HEK293 (cell line): ENCODE measurements around the gene ITIH3.

Source experiments
- CTCF ChIA-PET: fragments of 350-600 bp; formaldehyde crosslinking; extraction: SDS; loops from one replicate; lab custom pipeline; 2021; ENCODE audit warnings: antibody characterized with exemption; lab: Yijun Ruan, JAX
- POLR2A ChIA-PET: fragments of 300-600 bp; formaldehyde crosslinking; extraction: SDS; loops from one replicate; lab custom pipeline; 2020; ENCODE audit warnings: antibody characterized with exemption, inconsistent platforms; lab: Yijun Ruan, JAX
- H3K27ac ChIP-seq: fragments of 200-500 bp; sonication (Bioruptor generic); 2 replicates; pipeline ENCODE4 v1.5.1; 2014; ENCODE audit warnings: low read depth, low read length, control low read depth, inconsistent platforms; ENCODE audit errors: extremely low read depth
- H3K36me3 ChIP-seq, 2 experiments: fragments of 200-500 bp in 1 of 2; sonication (Bioruptor generic) in 1 of 2; 1 replicate in 1 of 2; 2 replicates in 1 of 2; pipeline ENCODE4 v1.5.1; 2014 to 2017; ENCODE audit warnings: inconsistent platforms in 2 of 2, low read length in 2 of 2; ENCODE audit not compliant: control insufficient read depth in 2 of 2, insufficient read depth in 1 of 2
- H3K4me1 ChIP-seq: fragments of 200-500 bp; sonication (Bioruptor generic); 2 replicates; pipeline ENCODE4 v1.5.1; 2014; ENCODE audit warnings: mild to moderate bottlenecking, low read length, inconsistent platforms; ENCODE audit not compliant: control insufficient read depth, insufficient read depth
- H3K4me3 ChIP-seq: 2 replicates; pipeline ENCODE4 v1.5.1; 2011; ENCODE audit warnings: low read depth, mild to moderate bottlenecking, control low read depth, low read length, moderate library complexity
- H3K9me3 ChIP-seq: fragments of 200-500 bp; sonication (Bioruptor generic); 2 replicates; pipeline ENCODE4 v1.5.1; 2014; ENCODE audit warnings: low read depth, low read length, inconsistent platforms; ENCODE audit not compliant: control insufficient read depth, insufficient read depth
- PRDM1 ChIP-seq: fragments of 450-650 bp; formaldehyde crosslinking; IDR thresholded peaks from 2 replicates; pipeline ENCODE4; 2016; ENCODE audit warnings: missing biosample characterization, missing genetic modification characterization
- REST ChIP-seq: fragments of 450-650 bp; formaldehyde crosslinking; IDR thresholded peaks from 2 replicates; pipeline ENCODE4 v1.5.1; 2016; ENCODE audit warnings: missing biosample characterization, missing genetic modification characterization
- SALL2 ChIP-seq: fragments of 450-650 bp; formaldehyde crosslinking; IDR thresholded peaks from 2 replicates; pipeline ENCODE4 v1.5.0; 2017; ENCODE audit warnings: missing biosample characterization, mild to moderate bottlenecking, missing genetic modification characterization, borderline replicate concordance
- TCF7L2 ChIP-seq: IDR thresholded peaks from 2 replicates; pipeline ENCODE4 v1.6.1; 2011; ENCODE audit warnings: low read depth, mild to moderate bottlenecking, inconsistent platforms, low read length, moderate library complexity, borderline replicate concordance
- ZBTB48 ChIP-seq: fragments of 450-650 bp; formaldehyde crosslinking; IDR thresholded peaks from 2 replicates; pipeline ENCODE4 v1.5.1; 2016; ENCODE audit warnings: missing biosample characterization, missing genetic modification characterization
- ZNF132 ChIP-seq: fragments of 450-650 bp; formaldehyde crosslinking; IDR thresholded peaks from 2 replicates; pipeline ENCODE4 v1.5.1; 2017; ENCODE audit warnings: missing biosample characterization, missing genetic modification characterization, borderline replicate concordance
- ZNF335 ChIP-seq: fragments of 450-650 bp; formaldehyde crosslinking; conservative IDR thresholded peaks from 2 replicates; pipeline ENCODE4 v1.5.1; 2016; ENCODE audit warnings: missing biosample characterization, missing genetic modification characterization
- ZNF473 ChIP-seq: fragments of 450-650 bp; formaldehyde crosslinking; IDR thresholded peaks from 2 replicates; pipeline ENCODE4 v1.5.1; 2017; ENCODE audit warnings: missing biosample characterization, missing genetic modification characterization
- ZNF548 ChIP-seq: fragments of 450-650 bp; formaldehyde crosslinking; IDR thresholded peaks from 2 replicates; pipeline ENCODE4 v1.5.1; 2016; ENCODE audit warnings: missing biosample characterization, missing genetic modification characterization
- ZNF580 ChIP-seq: fragments of 450-650 bp; formaldehyde crosslinking; IDR thresholded peaks from 2 replicates; pipeline ENCODE4 v1.5.1; 2016; ENCODE audit warnings: missing biosample characterization, missing genetic modification characterization
- ZNF658 ChIP-seq: fragments of 450-650 bp; formaldehyde crosslinking; IDR thresholded peaks from 2 replicates; pipeline ENCODE4; 2016; ENCODE audit warnings: missing biosample characterization, missing genetic modification characterization
- ZNF768 ChIP-seq: fragments of 450-650 bp; formaldehyde crosslinking; IDR thresholded peaks from 2 replicates; pipeline ENCODE4 v1.5.1; 2018; ENCODE audit warnings: missing biosample characterization, mild to moderate bottlenecking, missing genetic modification characterization
- ZNF777 ChIP-seq: fragments of 450-650 bp; formaldehyde crosslinking; IDR thresholded peaks from 2 replicates; pipeline ENCODE4 v1.5.1; 2017; ENCODE audit warnings: missing biosample characterization, missing genetic modification characterization, borderline replicate concordance
- ZNF843 ChIP-seq: fragments of 450-650 bp; formaldehyde crosslinking; IDR thresholded peaks from 2 replicates; pipeline ENCODE4 v1.5.1; 2016; ENCODE audit warnings: missing biosample characterization, missing genetic modification characterization
- TF ChIP-seq, protein P1 (sequence below): fragments of 450-650 bp; formaldehyde crosslinking; IDR thresholded peaks from 2 replicates; pipeline ENCODE4 v1.5.1; 2017; ENCODE audit warnings: missing biosample characterization, missing genetic modification characterization

The ITIH3 gene

GRCh38 chr3:52852419-52852818 is 57.8 kb downstream of the ITIH3 start:
- H3K27ac ChIP-seq, result no peak overlapping the region
- H3K9me3 ChIP-seq, result no peaks in the 10 kb centered on the region
- no peak overlapping the region for H3K4me3 ChIP-seq
- H3K4me1 ChIP-seq, result no peaks in the 10 kb centered on the region
- POLR2A ChIA-PET, result no interaction called here
- CTCF ChIA-PET, result interaction anchor here (0.6 to 2.2 kb wide), 4 partner anchors 68 to 223 kb away, joined by 3 to 7 read pairs (median 4); no protein-coding TSS in a partner anchor
- TF ChIP-seq PRDM1 (tag by site-specific recombination), result no peak
- no peak for TF ChIP-seq TCF7L2
- TF ChIP-seq ZNF548 (tag by site-specific recombination), result no peak
- no peak for TF ChIP-seq SALL2 (tag by site-specific recombination)
- TF ChIP-seq ZNF580 (tag by site-specific recombination), result no peak
- no peak for TF ChIP-seq ZBTB48
- TF ChIP-seq ZNF658 (tag by site-specific recombination), result no peak
- no peak for TF ChIP-seq ZNF768 (tag by site-specific recombination)
- TF ChIP-seq ZNF132, result no peak
- TF ChIP-seq, protein P1, sequence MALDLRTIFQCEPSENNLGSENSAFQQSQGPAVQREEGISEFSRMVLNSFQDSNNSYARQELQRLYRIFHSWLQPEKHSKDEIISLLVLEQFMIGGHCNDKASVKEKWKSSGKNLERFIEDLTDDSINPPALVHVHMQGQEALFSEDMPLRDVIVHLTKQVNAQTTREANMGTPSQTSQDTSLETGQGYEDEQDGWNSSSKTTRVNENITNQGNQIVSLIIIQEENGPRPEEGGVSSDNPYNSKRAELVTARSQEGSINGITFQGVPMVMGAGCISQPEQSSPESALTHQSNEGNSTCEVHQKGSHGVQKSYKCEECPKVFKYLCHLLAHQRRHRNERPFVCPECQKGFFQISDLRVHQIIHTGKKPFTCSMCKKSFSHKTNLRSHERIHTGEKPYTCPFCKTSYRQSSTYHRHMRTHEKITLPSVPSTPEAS (tag by site-specific recombination), result no peak
- TF ChIP-seq ZNF335 (tag by site-specific recombination), result no peak
- TF ChIP-seq ZNF843, result no peak
- TF ChIP-seq, all 188 proteins: peak for 0
- peaks cover 0 to 43% of the 10 kb centered on the region in 2 experiments; a peak in 2 of 3 replicates for H3K36me3 ChIP-seq

DNA sequence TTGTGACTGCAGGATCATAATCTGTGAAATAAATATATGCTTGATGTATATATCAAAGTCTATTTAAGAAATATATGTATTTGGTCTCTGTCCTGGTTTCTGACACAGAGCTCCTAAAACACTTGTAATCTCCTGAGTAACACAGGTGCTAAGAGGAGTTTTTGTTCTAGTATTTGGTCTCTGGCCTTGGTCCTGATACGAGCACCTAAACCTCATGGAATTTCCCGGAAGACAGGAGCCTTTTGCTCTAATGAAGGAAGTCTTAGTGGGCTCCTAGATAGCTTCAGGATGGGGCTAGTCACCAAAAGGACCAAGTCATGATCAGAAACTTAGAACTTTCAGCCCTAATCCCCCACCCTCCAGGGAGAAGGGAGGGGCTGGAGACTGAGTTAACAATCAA is 59.4 kb downstream of the ITIH3 start:
- CTCF ChIA-PET, result interaction anchor here (2.2 kb wide), 1 partner anchor 217 kb away, joined by 7 read pairs; no protein-coding TSS in a partner anchor
- TF ChIP-seq REST (peak; percentile 79), ZNF473 (tag by site-specific recombination) (no peak)

GRCh38 chr3:52856666-52857065 is 62.1 kb downstream of the ITIH3 start:
- no peaks in the 10 kb centered on the region for H3K4me1 ChIP-seq
- TF ChIP-seq ZNF777, result no peak
- no peak overlapping the region for H3K27ac ChIP-seq
- CTCF ChIA-PET, result no interaction called here
- H3K36me3 ChIP-seq, result peaks cover 0 to 8% of the 10 kb centered on the region in 2 experiments; a peak in 1 of 3 replicates
- H3K4me3 ChIP-seq, result no peak overlapping the region
- no peaks in the 10 kb centered on the region for H3K9me3 ChIP-seq
- POLR2A ChIA-PET, result no interaction called here

More for the DNA sequence above, 59.4 kb downstream of the ITIH3 start:
- no peaks in the 10 kb centered on the region for H3K9me3 ChIP-seq
- peaks cover 0 to 27% of the 10 kb centered on the region in 2 experiments; a peak in 2 of 3 replicates for H3K36me3 ChIP-seq
- H3K4me1 ChIP-seq, result no peaks in the 10 kb centered on the region
- POLR2A ChIA-PET, result no interaction called here
- H3K4me3 ChIP-seq, result no peak overlapping the region
- H3K27ac ChIP-seq, result no peak overlapping the region
